Epithelial cell of esophagus (primary cell): ENCODE results near the gene GABBR2.

Source experiments
- DNase-seq: peaks from one replicate; pipeline ENCODE4 v3.0.0; 2010; ENCODE audit warnings: low read depth
- H3K4me3 ChIP-seq: 2 replicates; pipeline ENCODE4 v1.5.1; 2011; ENCODE audit warnings: mild to moderate bottlenecking, low read length, control low read depth
- TF ChIP-seq, protein P1 (sequence below): IDR thresholded peaks from 2 replicates; pipeline ENCODE4 v1.5.1; 2011; ENCODE audit warnings: low read depth, mild to moderate bottlenecking, low read length, control low read depth, inconsistent platforms; ENCODE audit not compliant: insufficient read depth; ENCODE audit errors: missing control alignments

Gene GABBR2

DNA sequence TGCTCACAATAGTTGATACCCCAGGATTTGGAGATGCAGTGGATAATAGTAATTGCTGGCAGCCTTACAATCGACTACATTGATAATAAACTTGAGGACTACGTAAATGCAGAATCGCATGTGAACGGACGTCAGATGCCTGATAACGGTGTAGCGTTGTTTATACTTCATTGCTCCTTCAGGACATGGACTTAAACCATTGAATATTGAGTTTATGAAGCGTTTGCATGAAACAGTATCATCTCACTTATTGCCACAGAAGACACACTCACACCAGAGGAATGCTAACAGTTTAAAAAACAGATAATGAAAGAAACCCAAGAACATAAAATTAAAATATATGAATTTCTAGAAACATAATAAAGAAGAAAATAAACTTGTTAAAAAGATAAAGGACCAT is 101.6 kb downstream of the GABBR2 start:
- no peak for DNase-seq
- TF ChIP-seq, protein P1, sequence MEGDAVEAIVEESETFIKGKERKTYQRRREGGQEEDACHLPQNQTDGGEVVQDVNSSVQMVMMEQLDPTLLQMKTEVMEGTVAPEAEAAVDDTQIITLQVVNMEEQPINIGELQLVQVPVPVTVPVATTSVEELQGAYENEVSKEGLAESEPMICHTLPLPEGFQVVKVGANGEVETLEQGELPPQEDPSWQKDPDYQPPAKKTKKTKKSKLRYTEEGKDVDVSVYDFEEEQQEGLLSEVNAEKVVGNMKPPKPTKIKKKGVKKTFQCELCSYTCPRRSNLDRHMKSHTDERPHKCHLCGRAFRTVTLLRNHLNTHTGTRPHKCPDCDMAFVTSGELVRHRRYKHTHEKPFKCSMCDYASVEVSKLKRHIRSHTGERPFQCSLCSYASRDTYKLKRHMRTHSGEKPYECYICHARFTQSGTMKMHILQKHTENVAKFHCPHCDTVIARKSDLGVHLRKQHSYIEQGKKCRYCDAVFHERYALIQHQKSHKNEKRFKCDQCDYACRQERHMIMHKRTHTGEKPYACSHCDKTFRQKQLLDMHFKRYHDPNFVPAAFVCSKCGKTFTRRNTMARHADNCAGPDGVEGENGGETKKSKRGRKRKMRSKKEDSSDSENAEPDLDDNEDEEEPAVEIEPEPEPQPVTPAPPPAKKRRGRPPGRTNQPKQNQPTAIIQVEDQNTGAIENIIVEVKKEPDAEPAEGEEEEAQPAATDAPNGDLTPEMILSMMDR: no peak
- H3K4me3 ChIP-seq: no peak overlapping the region

DNA sequence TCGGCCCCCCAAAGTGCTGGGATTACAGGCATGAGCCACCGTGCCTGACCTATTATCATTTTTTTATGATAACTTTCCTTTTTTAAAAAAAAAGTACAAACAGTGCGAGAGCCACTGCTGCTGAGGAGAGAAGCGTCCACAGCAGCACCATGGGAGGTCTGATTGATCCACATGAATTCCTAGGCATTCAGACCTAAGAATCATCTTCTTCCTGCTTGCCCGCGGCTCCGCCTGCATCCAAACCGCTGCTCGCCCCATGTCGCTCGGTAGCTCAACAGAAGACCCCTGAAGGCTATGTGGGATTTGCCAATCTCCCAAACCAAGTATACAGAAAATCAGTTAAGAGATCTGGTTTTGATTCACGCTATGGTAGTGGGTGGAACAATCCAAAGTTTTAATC is 102.0 kb downstream of the GABBR2 start:
- H3K4me3 ChIP-seq: no peak overlapping the region
- TF ChIP-seq, protein P1: no peak
- DNase-seq: no peak

DNA sequence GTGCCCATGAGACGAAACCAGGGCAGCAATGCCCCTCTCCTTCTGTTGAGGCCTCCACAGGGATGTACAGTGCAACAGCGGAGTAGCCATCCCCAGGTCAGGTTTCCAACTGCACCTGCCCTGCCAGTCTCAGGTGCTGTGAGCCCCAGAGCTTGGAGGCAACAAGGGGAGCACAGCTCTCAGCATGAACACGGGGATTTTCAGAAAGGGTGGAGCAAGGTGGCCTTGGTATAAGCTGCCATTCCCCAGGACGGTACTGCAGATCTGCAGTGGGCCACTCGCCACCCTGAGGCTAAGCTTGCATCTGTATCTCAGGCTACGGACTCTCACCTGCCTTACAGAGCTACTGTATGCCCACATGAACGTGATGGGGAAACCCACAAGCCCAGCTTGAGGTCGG is 103.6 kb downstream of the GABBR2 start:
- no peak for DNase-seq
- H3K4me3 ChIP-seq: no peak overlapping the region
- TF ChIP-seq, protein P1: no peak

DNA sequence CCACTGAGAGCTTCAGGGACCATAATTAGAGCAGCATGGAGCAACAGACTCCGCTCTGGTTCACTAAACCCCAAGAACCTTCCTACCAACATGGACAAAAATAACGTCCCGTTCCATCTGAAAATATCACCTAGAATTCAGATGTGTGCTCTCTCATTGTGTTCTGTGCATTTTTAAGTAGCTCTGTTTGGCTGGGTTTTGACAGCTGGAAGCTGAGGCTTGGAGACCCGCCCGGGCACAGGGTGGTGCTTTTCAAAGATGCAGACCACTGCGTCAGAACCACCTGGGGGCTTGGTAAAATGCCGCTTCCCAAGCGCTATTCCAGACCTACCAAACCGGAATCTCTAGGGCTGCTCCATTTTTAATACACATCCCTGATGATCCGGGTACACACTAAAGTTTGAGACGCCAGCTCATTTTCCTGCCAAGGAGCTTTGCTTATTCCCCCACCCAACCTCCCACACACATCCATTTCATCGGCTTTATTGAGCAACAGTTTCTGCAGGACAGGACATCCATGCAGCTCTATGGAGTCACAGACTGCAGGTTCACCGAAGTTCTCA is 104.8 kb downstream of the GABBR2 start:
- H3K4me3 ChIP-seq: no peak overlapping the region
- peak; percentile 65 for DNase-seq
- TF ChIP-seq, protein P1: no peak

DNA sequence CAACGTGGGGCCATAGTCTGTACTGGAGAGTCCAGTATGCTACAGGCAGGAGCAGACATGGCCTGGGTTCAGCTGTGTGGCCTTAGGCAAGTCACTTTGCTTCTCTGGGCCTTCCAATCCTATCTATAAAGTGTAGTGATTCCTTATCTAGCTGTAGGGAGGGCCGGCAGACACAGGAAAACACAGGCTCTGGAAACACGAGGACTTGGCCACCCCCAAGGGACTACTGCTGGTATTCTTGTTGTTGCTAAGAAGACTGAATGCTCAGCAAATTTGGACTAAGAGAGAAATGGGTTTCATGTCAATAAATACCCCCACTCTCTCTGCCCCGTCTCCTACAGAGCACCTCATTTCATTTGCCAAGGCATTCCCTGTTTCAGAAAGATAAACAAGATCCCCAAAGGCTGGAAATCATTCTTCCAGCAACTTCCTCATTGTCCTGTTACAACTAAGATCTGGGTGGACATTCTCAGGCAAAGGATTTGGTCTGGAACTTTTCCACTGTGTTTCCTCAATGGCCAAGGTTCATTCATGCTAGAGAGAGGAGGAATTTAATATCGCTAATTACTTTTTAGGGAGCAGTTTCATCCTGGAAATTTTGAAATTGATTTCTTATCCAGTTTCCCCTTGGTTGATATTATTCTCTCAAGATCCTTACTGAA is 105.8 kb downstream of the GABBR2 start:
- no peak for DNase-seq
- no peak overlapping the region for H3K4me3 ChIP-seq
- TF ChIP-seq, protein P1: no peak

DNA sequence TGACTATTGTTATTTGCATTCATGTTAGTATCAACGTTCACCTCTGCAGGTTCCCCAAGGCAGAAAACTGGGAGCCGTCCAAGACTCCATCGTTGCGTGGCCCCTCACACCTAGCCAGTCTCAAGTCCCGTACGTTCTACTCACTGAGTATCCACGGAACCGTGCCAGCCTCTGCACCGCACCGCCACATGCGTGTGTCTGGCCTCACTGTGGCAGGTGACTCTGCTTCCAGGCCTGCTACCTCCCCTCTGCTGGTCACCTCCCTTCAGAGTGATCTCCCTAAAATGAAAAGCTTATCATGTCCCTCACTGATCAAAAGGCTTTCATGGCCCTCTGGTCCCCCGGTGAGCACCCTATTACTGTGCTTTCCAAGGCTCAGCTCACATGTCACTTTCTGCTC is 108.1 kb downstream of the GABBR2 start:
- no peak overlapping the region for H3K4me3 ChIP-seq
- DNase-seq: no peak

More for the DNA sequence above, 108.1 kb downstream of the GABBR2 start:
- TF ChIP-seq, protein P1: no peak
